Body of pancreas (tissue), 4 donors: ENCODE measurements around the gene PTPRF.

Experiments
- CTCF ChIP-seq, 7 experiments: fragments of 450-650 bp in 4 of 7; fragments of 200-600 bp in 3 of 7; sonication (generic) in 3 of 7; IDR thresholded peaks; one replicate each; pipeline ENCODE4 v1.5.1; 2016 to 2019; ENCODE audit warnings: antibody characterized with exemption in 7 of 7
- POLR2A ChIP-seq, 3 donors: fragments of 450-650 bp; IDR thresholded peaks; one replicate each; pipeline ENCODE4 v1.6.1; 2016; ENCODE audit warnings: antibody characterized with exemption in 3 of 3, mild to moderate bottlenecking in 2 of 3

- TF ChIP-seq POLR2A (IDR thresholded peaks at IDR 0.05): no peak
- TF ChIP-seq CTCF (IDR thresholded peaks at IDR 0.05): no peak
These were observed 3.4 kb upstream of the PTPRF start for GRCh38 chr1:43527111-43527878.
